ENCODE results near the gene MARK4.

DNA sequence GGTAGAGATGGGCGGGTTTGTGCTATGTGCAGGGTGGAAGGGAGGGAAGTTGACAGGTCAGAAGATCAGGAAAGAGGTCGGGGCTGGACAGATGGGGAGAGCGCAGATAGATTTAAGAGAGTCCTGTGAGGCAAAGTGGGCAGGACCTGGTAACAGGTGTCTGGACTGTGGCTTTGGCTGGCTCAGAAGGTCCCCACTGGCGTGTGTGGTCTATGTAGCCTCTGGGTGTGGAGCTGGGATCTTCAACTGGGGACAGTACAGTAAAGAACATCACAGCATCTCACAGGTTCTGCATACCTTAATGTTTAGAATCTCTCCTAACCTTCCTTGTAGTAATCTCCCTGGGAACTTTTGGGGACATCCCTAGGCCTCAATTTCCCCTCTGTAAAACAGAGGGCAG is 53.9 kb downstream of the MARK4 start:
- TF ChIP-seq, protein P1, sequence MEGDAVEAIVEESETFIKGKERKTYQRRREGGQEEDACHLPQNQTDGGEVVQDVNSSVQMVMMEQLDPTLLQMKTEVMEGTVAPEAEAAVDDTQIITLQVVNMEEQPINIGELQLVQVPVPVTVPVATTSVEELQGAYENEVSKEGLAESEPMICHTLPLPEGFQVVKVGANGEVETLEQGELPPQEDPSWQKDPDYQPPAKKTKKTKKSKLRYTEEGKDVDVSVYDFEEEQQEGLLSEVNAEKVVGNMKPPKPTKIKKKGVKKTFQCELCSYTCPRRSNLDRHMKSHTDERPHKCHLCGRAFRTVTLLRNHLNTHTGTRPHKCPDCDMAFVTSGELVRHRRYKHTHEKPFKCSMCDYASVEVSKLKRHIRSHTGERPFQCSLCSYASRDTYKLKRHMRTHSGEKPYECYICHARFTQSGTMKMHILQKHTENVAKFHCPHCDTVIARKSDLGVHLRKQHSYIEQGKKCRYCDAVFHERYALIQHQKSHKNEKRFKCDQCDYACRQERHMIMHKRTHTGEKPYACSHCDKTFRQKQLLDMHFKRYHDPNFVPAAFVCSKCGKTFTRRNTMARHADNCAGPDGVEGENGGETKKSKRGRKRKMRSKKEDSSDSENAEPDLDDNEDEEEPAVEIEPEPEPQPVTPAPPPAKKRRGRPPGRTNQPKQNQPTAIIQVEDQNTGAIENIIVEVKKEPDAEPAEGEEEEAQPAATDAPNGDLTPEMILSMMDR (conservative IDR thresholded peaks at IDR 0.05; ENCODE audit: low read depth in 2 of 2) = no peak
- no peak for TF ChIP-seq EZH2 (IDR thresholded peaks at IDR 0.05; ENCODE audit: low read depth, unreplicated experiment)
